ENCODE measurements around the gene NEGR1.

GRCh38 chr1:71861022-71861421 lies 421.3 kb downstream of the NEGR1 start:
- TF ChIP-seq EZH2 (IDR thresholded peaks at IDR 0.05; ENCODE audit: borderline replicate concordance, insufficient read depth, low read length, poor library complexity, severe bottlenecking) (no peak), EP300 (conservative IDR thresholded peaks at IDR 0.05; ENCODE audit: poor library complexity, severe bottlenecking) (no peak), CTCF (IDR thresholded peaks at IDR 0.05; ENCODE audit: poor library complexity, severe bottlenecking) (no peak)
